NCI-H460 (cell line): Measurements from ENCODE around the gene HOXD10. TPM values are rescaled to one million over a fixed set of nuclear protein-coding genes. Genes with fewer than 3 reads are reported as not detected.

Source experiments
- DNase-seq: peaks from one replicate; pipeline ENCODE4 v3.0.0-alpha.2; 2016; ENCODE audit warnings: low read depth; ENCODE audit errors: extremely low read depth
- small RNA-seq, 2 experiments: library from RNA; depleted of rRNA; stranded (forward); fragments of <200 nt; gene quantifications; one replicate each; pipeline ENCODE3, GENCODE V24; 2014
- total RNA-seq: library from RNA; depleted of rRNA; stranded (reverse); fragments of >200 nt; shearing (Covaris generic); gene quantifications from 2 replicates; pipeline ENCODE4 v1.2.3, GENCODE V29; 2014; rRNA removed

The HOXD10 gene
- total RNA-seq, 1 experiment from 2014 or later: 0.25 TPM

GRCh38 chr2:176159663-176160250 is 43.2 kb downstream of the HOXD10 start:
- DNase-seq: no peak

GRCh38 chr2:176160251-176160985 is 43.8 kb downstream of the HOXD10 start:
- DNase-seq: no peak

GRCh38 chr2:176160986-176161824 is 44.6 kb downstream of the HOXD10 start:
- DNase-seq: no peak

GRCh38 chr2:176161825-176162626 is 45.4 kb downstream of the HOXD10 start:
- no peak for DNase-seq

- DNase-seq: no peak
Measured at GRCh38 chr2:176162911-176163671, 46.5 kb downstream of the HOXD10 start.

- DNase-seq: no peak
Measured at GRCh38 chr2:176163672-176164056, 47.1 kb downstream of the HOXD10 start.

- no peak for DNase-seq
Measured at GRCh38 chr2:176164201-176164600, 47.6 kb downstream of the HOXD10 start.

GRCh38 chr2:176164611-176165369 is 48.2 kb downstream of the HOXD10 start:
- DNase-seq: no peak

- no peak for DNase-seq
Measured at GRCh38 chr2:176165370-176166050, 48.9 kb downstream of the HOXD10 start.

- DNase-seq: no peak
Measured at GRCh38 chr2:176166272-176166671, 49.7 kb downstream of the HOXD10 start.

- DNase-seq: no peak
Measured at GRCh38 chr2:176167398-176167797, 50.8 kb downstream of the HOXD10 start.

GRCh38 chr2:176169181-176169580 is 52.6 kb downstream of the HOXD10 start:
- no peak for DNase-seq

Small RNAs within 50 kb of the gene (small RNA-seq; reads per million reads assigned to genes)
- 0.81 to 15.0 reads per million in 2 experiments for gene MIR10B

Other genes starting within 250 kb of the HOXD10 start
- gene LNPK, start 114.5 kb upstream of the HOXD10 start, total RNA-seq: 20.8 and 24.0 TPM in 2 replicates
- not detected in 2 replicates for gene EVX2, start 32.8 kb upstream of the HOXD10 start, total RNA-seq
- gene HOXD13, start 24.1 kb upstream of the HOXD10 start, total RNA-seq: 4.7 and 5.2 TPM in 2 replicates
- gene HOXD12, start 17.0 kb upstream of the HOXD10 start, total RNA-seq: 0.20 TPM in 1 of 2 replicates, not detected in the other
- not detected in 2 replicates for gene HOXD11, start 9.5 kb upstream of the HOXD10 start, total RNA-seq
- gene HOXD9, start 5.9 kb downstream of the HOXD10 start, total RNA-seq: not detected in 2 replicates
- gene HOXD8, start 12.9 kb downstream of the HOXD10 start, total RNA-seq: 11.7 and 13.9 TPM in 2 replicates
- gene HOXD4, start 34.8 kb downstream of the HOXD10 start, total RNA-seq: not detected in 2 replicates
- gene HOXD3, start 40.5 kb downstream of the HOXD10 start, total RNA-seq: not detected in 2 replicates
- gene HOXD1, start 71.9 kb downstream of the HOXD10 start, total RNA-seq: not detected in 2 replicates
- 39.5 and 44.1 TPM in 2 replicates for gene MTX2, start 152.7 kb downstream of the HOXD10 start, total RNA-seq